Measurements from ENCODE around the gene ZNF385A. TPM values are rescaled to one million over a fixed set of nuclear protein-coding genes. Genes with fewer than 3 reads are reported as not detected.

Gene ZNF385A
- total RNA-seq, 1 experiment from 2014 or later = 5.9 TPM

- no peak for TF ChIP-seq SIN3A (IDR thresholded peaks at IDR 0.05; ENCODE audit: borderline replicate concordance, insufficient read depth, low read depth, low read length)
- no peak for TF ChIP-seq TCF7L2 (IDR thresholded peaks at IDR 0.05; ENCODE audit: low read depth, low read length)
- TF ChIP-seq REST (IDR thresholded peaks at IDR 0.05; ENCODE audit: insufficient read depth in 1 of 2, low read depth in 2 of 2, low read length in 1 of 2) = no peak
- TF ChIP-seq CTCF (IDR thresholded peaks at IDR 0.05) = no peak
- TF ChIP-seq POLR2AphosphoS5 (IDR thresholded peaks at IDR 0.05; ENCODE audit: low read depth, low read length) = no peak
- DNase-seq (ENCODE audit: low read depth, low spot score) (no peak), ATAC-seq (no peak)
- H3K9me3 ChIP-seq (ENCODE audit: control insufficient read depth, insufficient read depth, low read depth, low read length) = no peaks in the 10 kb centered on the region
- peak overlapping the region; percentile 81; the same call in 1 of the 2 replicates for H3K27ac ChIP-seq (ENCODE audit: low read length)
- CTCF ChIA-PET = interaction anchor here (0.5 to 3.4 kb wide), 3 partner anchors 8 to 26 kb away, joined by 5 to 19 read pairs (median 5); no protein-coding TSS in a partner anchor
- peaks cover 43% of the 10 kb centered on the region for H3K4me1 ChIP-seq (ENCODE audit: control insufficient read depth, insufficient read depth, low read length)
- POLR2A ChIA-PET = no interaction called here
- in situ Hi-C loops (cut with HindIII; ENCODE audit: low pct_unique_long_range_greater_than_20kb, low sequenced_read_pairs) (no loop called here), intact Hi-C loops (cut with micrococcal nuclease; ENCODE audit: unreplicated experiment) (no loop called here)
- no peaks in the 10 kb centered on the region; the same call in 1 of the 2 replicates for H3K36me3 ChIP-seq (ENCODE audit: control insufficient read depth, insufficient read depth, low read length)
- no TSS peak for BruUV-seq (replicated peaks)
- H3K4me3 ChIP-seq (ENCODE audit: low read depth in 2 of 2, low read length in 2 of 2) = peak overlapping the region; percentile 71 to 86
- no peaks in the 10 kb centered on the region for H3K27me3 ChIP-seq (ENCODE audit: control insufficient read depth, insufficient read depth, low read length)
Measured at GRCh38 chr12:54416687-54417603, 32.4 kb upstream of the ZNF385A start.

- ChIA-PET CTCF (interaction anchor here (3.4 kb wide), 1 partner anchor 16 kb away, joined by 19 read pairs; no protein-coding TSS in a partner anchor), POLR2A (interaction anchor here (0.5 to 0.7 kb wide), 2 partner anchors 12 to 91 kb away, joined by 3 read pairs; no protein-coding TSS in a partner anchor)
- Histone ChIP-seq H3K4me1 (ENCODE audit: control insufficient read depth, insufficient read depth, low read length) (peaks cover 31% of the 10 kb centered on the region), H3K27me3 (ENCODE audit: control insufficient read depth, insufficient read depth, low read length) (no peaks in the 10 kb centered on the region), H3K36me3 (ENCODE audit: control insufficient read depth, insufficient read depth, low read length) (no peaks in the 10 kb centered on the region; the same call in 1 of the 2 replicates), H3K4me3 (ENCODE audit: low read depth in 2 of 2, low read length in 2 of 2) (no peak overlapping the region), H3K27ac (ENCODE audit: low read length) (no peak overlapping the region; the same call in 1 of the 2 replicates), H3K9me3 (ENCODE audit: control insufficient read depth, insufficient read depth, low read depth, low read length) (no peaks in the 10 kb centered on the region)
- TF ChIP-seq CTCF (IDR thresholded peaks at IDR 0.05) (no peak), POLR2AphosphoS5 (IDR thresholded peaks at IDR 0.05; ENCODE audit: low read depth, low read length) (no peak), TCF7L2 (IDR thresholded peaks at IDR 0.05; ENCODE audit: low read depth, low read length) (no peak), SIN3A (IDR thresholded peaks at IDR 0.05; ENCODE audit: borderline replicate concordance, insufficient read depth, low read depth, low read length) (no peak)
- no peak for DNase-seq (ENCODE audit: low read depth, low spot score)
- intact Hi-C loops (cut with micrococcal nuclease; ENCODE audit: unreplicated experiment) = no loop called here
- in situ Hi-C loops (cut with HindIII; ENCODE audit: low pct_unique_long_range_greater_than_20kb, low sequenced_read_pairs) = no loop called here
- no TSS peak for BruUV-seq (replicated peaks)
- ATAC-seq = no peak
Measured at GRCh38 chr12:54415221-54415929, 30.8 kb upstream of the ZNF385A start.

All from Panc1 (cell line).